HG02973 (cell line): Measurements from ENCODE around the gene LAMB3.

Experiments
- ATAC-seq: cut with Tn5 transposase; IDR thresholded peaks from one replicate; pipeline ENCODE4 v1.9.1; 2021; ENCODE audit warnings: moderate library complexity; ENCODE audit not compliant: unreplicated experiment

LAMB3 gene

DNA sequence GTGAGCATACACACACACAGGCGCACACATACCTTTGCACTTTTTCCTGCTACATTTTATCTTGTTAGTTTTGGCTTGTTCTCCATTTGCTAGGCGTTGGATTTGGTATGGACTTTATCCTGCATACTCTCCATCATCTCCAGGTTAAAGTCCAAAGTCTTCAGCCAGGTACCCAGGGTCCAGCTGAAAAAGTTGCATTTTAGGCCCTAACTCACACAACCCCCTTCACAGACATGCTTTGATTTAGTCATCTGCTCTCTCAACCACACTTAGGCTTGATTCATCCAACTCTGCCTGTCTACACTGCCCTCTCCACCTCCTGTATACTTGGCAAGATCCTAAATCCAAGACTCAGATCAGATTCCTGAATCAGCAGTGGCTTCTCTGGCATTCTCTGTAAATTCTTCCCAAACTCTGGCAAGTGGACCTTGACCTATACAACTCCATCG is 10.7 kb upstream of the LAMB3 start:
- no peak for ATAC-seq

DNA sequence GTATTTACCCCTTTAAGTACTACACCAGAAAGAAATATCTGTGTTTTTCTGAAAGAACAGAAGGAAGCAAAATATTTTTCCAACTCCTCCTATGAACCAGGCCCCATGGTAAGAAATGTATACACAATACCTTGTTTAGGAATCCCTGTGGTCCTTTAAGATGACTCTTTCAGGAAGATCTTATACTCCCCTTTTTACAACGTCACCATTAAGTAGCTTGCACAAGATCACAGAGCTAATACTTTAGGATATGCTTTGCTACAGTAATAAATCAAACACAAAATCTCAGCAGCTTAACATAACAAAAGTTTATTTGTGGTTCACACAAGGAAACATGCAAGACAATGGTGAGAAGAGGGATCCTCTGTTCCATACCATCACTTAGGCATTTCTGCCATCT is 8.8 kb upstream of the LAMB3 start:
- ATAC-seq, result no peak

DNA sequence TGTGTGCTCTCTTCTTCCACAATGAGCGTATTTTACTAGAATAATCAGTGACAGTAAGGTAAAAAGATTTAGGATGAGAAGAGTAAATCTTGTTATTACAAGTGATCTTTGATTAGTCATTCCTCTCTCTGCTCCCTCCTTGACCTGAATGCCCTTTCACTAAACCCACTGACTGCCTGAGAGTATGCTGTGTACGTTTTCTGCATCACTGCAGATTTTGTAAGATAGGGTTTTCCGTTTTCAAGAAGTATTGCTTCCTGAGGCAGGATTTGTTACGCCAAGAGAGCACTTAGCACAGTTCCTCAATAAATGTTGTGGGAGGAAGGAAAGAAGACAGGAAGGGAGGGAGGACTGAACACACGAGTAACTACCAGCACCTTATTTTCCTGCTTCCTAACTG is 7.7 kb upstream of the LAMB3 start:
- ATAC-seq, result peak; percentile 75

DNA sequence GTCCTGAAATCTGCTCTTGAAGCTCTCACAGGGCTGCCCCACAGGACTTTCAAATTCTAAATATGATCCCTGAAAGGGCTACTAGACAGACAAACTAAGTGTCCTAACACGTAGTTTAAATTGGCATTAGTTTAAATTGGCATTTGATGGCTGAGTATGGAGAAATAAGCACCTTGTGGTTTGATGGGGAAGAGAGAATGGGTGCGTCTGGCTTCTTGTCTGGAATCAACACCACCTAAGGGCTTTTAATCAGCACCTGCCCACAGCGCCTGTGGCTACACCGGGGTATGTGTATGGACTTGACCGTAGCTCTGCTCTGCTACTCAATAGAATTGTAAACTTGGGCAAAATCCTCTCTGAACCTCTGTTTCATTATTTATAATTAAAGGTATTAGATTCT is 5.7 kb upstream of the LAMB3 start:
- ATAC-seq, result no peak

DNA sequence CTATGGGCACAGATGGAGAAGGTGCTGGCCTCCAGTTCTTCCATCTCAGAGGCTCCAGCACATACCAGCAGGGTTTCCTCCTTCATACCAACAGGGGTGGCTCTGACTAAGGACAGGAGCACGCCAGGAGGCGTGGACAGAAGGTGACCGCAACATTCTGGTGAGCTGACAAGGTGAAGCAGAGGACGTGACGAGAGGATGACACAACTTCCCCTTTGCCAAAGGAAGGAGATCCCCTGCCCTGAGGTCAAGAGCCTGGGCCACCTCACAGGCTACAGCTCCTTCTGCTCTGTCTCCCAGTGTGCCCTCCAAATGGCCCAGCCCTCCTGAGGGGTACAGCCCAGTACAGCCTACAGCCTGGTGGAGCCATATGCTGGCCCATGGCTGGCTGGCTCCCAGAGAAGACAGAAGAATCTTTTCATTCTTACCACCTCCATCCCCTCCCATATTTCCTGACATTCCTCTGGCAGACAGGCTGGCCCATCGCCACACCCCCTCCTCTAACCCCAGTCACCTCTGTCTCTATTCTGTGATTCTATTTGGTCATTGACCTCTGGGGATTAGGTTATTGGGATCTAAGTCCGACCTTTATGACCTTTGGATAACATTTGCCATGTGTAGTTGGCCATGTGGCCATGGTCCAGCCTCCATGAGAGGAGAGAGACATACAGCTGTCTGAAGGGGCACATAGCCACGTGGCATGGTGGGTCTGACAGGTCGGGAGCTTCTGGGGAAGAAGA is 5.1 kb upstream of the LAMB3 start:
- ATAC-seq, result peak; percentile 74

DNA sequence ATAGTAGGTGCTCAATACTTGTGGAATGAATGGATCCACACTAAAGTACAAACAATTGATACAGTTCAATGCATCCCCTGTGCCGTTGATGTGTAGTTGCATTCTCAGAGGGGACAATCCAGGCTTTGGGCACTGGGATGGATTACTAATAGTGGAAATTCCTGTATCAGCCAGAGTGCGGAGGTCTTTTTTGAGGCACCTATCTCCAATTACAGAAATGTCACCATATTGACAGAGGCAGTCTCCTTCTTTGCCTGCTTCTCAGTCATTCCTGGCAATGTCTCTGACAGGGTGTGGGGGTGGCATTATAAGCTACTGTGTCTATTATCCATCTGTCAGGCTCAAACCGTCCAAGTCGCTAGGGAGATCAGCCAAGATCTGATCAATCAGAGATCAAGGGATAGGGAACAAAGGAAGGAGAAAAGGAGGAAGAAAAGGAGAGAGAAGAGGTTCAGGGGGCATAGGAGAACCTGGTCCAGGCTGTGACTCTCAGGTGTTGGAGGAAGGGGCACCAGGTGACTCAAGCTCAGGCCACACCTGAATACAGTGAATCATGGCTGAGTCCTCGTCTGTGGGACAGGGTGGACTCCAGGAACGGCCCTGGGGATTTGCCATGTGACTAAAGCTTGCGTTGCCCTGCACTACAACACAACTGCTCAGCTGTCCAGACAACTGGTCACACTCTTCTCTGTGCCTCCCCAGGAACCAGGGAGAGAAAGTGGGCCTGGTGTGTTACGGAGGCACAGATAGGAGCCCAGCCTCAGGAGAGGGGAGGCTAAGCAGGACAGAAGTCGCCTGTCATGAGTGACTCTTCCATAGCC is 3.4 kb upstream of the LAMB3 start:
- no peak for ATAC-seq

DNA sequence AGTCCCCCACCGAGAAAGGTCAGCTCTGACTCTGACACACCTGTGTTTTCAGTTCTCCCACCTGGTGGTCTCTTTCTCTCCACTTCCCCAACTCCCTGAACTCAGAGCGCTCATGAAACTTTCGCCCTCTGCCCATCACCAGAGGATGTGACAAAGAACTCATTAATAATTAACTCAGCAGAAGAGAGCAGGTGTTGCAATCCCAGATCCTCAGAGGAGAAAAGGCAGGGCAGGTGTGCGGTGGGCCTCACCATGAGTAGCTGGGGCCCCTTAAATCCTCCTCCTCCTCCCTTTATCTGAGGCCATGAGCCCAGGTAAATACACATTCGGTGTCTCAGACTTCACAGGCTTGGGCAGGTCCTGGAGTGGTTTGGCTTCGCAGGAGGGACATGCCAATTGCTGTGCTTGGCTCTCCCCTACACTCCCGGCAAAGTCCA is 1.7 kb upstream of the LAMB3 start:
- no peak for ATAC-seq

DNA sequence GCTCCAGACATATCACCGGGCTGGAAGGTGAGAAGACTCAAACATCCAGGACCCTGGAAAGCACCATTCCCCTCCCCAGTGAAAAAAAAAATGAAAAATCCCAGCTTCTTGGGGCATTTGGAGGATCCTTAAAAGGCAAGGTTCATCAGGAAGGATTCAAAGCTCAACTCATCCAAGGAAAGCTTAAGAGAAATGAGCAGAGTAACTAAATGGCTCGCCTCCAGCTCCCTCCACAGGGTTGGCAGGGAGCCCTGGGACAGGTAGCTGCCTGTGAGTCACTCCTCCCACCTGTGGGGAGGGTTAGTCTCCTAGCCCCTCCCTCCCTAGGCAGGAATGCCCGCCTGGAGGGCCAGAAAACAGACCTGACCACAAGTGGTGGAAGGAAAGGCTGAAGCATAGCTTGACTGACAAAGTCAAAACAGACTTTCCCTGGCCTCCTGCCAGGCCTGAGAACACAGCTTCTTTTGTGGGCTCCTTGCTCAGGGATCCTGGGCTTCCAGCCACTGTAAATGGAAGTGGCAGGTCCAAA is 712 bp upstream of the LAMB3 start:
- no peak for ATAC-seq

DNA sequence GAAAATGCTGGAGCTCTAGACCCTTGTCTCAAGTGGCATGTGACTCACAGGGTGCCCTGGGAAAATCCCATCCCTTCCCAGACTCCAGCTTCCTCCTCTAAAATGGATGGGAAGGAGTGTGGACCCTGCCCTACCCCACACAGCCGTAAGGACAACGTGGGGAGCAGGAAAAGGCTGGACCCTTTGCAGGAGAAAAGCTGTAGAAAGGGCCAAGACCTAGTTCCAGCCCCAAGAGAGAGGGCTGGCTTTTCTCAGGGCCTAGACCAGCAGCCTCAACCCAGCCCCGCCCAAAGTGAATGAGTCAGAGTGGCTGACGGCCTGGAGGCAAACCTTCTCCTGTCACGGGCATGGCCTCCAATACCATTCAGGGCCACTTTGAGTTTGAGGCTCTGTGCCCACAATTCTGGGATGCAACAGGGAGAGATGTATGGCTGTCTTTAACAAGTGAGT is 1.1 kb downstream of the LAMB3 start:
- ATAC-seq, result no peak

DNA sequence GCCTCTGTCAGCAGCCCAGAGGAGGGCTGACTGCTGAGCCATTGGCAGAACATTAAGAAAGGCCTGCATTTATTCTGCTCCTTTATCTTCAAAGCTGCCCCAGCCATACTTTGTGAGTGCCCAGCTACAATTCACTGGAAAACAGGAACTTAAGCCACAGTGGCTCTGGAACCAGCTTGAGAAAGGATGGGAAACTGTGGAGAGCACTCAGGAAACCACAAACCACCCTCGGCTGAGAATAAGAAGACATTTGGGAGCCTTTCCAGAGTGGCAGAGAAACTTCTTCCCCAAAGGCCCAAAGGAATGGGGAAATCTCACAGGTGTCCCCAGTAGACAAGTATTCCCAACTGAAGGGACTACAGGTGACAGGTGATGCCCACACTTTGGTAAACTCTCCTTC is 1.8 kb downstream of the LAMB3 start:
- no peak for ATAC-seq

DNA sequence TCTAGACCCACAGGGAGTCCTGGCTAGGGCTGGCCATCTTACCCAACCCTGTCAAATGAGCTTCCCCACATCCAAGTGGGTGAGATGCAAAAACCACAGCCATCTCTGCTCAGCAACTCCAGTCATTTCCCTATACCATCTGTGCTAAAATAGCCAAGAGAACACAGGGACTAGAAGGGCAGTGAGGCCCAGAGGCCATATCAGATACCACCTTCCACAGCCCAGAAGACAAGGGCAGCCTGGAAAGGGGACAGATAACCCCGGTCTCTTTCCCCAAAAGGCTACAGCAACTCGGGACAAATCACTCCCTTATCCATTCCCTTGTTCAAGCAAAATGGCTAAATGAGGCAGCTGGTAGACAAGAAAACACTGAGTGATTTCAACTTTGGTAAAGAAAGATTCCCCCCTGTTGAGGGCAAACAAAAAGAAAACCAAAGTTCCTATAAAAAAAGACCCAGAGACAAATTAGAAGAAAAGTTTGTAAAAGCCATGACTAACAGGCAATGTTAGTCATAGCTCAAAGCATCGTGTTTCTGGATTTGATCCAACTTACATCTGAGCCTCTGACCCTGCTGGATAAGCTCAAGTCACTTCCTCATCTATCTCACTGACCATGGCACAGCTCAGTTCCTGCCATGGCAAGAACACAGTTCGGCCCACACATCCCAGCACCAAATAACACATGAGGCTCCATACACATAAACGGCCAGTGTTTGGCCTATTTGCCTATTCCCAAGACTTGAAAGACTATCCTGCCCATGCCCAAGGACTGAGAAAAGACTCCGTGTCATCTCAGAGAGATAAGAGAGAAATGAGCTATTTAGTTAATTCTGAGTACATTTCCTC is 3.1 kb downstream of the LAMB3 start:
- ATAC-seq, result no peak

DNA sequence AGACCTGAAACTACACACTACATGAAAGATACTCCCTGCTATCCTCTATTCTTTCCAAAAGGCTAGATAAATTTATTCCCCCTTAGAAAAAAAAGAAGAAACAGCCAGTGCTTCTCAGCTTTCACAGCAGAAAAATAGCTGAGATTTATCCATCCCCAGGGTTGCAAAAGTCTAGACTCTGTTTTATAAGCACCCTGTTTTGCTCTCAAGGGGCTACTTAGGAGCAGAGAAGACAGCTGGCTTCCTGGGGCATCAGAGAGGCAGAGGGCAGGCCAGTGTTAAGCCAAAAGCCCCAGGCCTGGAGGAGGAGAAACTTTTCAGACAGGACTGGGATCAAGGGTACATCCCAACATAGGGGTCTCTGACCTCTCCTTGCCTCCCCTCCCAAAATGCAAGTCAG is 3.9 kb downstream of the LAMB3 start:
- no peak for ATAC-seq

DNA sequence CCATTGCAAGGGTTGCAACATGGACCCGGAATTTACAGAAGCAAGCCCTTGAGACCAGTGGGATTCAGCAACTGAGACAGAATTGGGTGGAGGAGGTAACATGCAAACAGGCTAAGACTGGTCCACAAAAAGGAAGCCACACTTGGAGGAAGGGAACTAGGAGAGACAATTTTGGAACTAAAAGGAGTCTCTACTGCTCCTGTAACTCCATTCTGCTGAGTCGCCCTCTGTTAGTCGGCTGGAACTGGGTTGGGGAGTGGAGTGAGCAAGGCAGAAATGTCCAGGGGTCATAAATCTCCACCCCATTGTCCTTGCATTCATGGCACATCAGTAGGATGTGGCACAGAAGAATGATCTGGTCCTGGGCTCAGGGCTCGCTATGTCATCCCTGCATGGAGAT is 5.1 kb downstream of the LAMB3 start:
- ATAC-seq, result no peak

DNA sequence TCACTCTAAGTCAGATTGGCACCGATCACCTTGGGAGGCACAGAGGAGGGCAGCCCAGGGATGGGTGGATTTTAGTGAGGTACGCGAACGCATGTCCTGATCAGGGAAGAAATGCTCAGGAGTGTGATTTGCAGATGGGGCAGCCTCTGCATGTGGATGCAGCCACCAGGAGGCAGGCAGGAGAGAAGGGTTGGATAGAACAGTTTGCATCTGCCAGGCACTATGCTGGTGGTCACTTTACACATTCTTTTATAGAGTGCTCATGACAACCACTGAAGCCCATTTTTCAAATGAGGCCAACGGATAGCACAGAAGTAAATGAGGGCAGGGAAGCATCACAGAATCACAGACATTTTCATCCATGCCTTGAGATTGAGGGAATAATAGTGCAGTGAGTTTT is 5.7 kb downstream of the LAMB3 start:
- ATAC-seq, result no peak

DNA sequence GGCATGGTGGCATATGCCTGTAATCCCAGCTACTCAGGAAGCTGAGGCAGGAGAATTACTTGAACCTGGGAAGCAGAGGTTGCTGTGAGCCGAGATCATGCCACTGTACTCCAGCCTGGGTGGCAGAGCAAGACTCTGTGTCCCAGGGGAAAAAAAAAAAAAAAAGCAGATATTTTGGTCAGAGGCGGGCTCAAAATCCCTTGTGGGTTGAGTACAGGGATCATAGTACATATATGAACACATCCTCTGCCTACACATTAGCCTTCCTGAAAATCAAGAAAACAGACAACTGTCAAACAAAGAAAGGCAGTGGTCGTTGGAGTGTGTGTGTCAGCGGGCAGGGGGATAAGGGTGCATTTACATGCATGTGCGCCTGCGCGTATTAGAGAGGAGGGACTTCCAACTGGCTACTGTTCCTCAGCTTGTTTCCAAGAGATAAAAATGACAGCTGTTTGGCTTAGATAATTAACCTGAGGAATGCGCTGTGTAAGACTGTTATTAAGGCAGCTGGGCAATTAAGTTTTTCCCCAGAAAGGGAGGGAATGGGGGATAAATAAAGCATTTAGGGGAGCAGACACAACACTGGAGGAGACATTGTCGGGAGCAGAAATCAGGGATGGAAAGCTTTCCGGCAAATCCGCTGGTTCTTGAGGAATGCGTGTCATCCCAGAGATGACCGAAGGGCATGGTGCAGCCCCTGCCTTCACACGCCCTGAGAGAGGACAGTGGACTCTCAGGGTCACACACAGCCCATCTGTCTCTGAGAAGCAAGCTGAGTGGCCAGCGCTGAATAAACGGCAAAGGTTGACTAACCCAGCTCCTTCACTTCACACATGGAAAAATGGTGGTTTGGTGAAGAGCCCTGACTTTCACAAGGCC is 6.4 kb downstream of the LAMB3 start:
- ATAC-seq, result no peak

DNA sequence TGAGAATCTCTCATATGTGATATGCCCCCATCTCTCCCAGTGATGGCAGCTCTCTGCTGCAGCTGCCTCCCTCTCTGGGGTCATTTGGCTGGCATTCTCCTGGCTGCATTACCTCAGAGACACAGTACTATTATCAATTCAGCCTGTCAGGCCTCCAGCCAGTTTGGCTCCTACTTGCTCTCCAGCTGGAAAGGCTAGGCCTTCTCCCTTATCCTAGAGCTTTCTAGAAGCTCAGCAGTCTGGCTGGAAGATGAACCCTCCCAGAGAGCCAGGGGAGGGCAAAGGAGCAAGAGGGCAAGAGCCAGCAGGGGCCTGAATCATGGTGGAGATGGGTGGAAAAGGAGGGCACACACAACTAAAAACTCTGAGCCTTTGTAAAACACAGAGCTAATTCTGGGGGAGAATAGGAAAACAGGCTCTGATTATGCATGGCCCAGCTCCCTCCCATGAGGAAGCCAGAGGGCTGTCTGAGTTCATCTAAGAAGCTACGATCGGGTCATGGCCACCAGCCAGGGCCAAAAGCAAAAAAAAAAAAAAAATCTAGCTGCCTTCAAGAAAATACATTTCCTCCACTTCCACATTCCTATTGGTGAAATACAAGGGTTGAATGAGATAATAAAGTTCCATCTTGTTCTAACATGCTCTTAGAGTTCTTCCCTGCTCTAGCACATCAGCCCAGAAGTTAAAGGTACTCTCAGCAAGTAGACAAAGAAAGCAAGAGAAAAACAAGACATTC is 8.8 kb downstream of the LAMB3 start:
- ATAC-seq, result no peak

DNA sequence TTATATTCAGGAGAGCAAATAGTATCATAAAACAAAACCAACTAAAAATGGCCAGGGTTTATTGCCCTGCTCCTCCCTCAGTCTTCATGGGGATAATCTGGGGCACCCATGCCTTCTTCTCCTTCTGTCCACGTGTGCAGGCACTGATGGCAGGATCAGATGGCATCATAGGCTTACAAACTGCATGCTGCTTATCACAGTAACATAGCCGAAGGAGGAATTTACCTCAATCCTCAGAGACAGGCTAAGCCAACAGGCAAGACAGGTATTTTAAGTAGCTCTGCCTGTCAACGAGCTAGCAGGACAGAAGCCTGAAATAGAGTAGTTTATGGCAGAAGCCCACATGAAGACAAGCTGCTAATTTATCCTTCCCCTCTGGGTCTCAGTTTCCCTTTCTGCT is 9.4 kb downstream of the LAMB3 start:
- no peak for ATAC-seq

DNA sequence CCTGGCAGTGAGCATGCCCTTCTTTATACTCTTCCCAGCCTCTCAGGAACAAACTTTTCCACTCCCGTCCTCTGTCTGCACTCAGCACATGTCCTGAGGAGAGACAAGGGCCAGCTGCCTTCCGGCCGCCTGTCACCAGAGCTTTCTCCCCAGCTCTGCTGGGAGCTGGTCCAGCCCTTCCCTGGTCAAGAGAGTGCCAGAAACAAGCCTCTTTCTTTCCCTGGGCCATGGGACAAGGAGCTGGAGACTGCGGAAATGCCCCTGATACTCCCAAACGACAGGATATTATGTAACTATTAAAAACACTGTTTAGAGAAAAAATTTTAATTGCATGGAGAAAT is 10.4 kb downstream of the LAMB3 start:
- ATAC-seq, result no peak

DNA sequence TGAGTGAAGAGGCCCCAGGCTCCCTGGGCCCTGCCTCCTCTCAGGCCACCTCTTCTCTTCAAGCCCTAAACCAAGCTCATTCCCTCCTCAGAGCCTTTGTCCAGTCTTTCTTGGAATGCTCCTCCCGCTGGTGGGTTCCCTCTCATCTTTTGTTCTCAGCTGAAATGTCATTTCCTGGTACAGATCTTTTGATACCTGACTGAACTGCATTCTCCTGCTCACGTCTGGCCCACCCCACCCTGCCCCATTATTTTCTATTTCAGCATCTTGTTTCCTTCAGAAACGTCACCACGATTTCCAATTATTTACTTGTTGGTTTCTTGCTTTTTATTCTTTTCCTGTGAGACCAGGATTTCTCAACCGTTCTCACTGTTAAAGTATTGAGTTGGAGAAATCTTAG is 16.4 kb downstream of the LAMB3 start:
- no peak for ATAC-seq
